B cell (primary cell): ENCODE measurements around the gene THAP5. TPM values are rescaled to one million over a fixed set of nuclear protein-coding genes. Genes with fewer than 3 reads are reported as not detected.

Experiments used
- ATAC-seq: fragments of 200-7000 bp; cut with Tn5 transposase; one replicate; pipeline ENCODE4 v1.10.0; 2021; ENCODE audit warnings: low read depth, mild to moderate bottlenecking, moderate number of reproducible peaks, moderate library complexity
- CTCF ChIA-PET: fragments of 350-600 bp; sonication (Branson Sonifier 250); formaldehyde crosslinking; loops from one replicate; lab custom pipeline; 2021; ENCODE audit warnings: antibody characterized with exemption, inconsistent platforms; lab: Charles Lee
- POLR2A ChIA-PET: fragments of 350-600 bp; sonication (Branson Sonifier 250); formaldehyde crosslinking; loops from one replicate; lab custom pipeline; 2021; ENCODE audit warnings: antibody characterized with exemption; lab: Charles Lee
- DNase-seq: peaks from one replicate; pipeline ENCODE4 v3.0.0; 2013
- H2AFZ ChIP-seq: 2 replicates; pipeline ENCODE4 v1.6.1; 2012; ENCODE audit warnings: mild to moderate bottlenecking, low read depth, low read length; ENCODE audit not compliant: insufficient read depth, poor library complexity, severe bottlenecking
- H3K27ac ChIP-seq, 2 donors: 1 replicate in 1 of 2; 2 replicates in 1 of 2; pipeline ENCODE4 v1.5.1; 2012 to 2013; ENCODE audit warnings: low read length in 2 of 2, mild to moderate bottlenecking in 2 of 2, moderate library complexity in 1 of 2
- H3K27me3 ChIP-seq, 4 experiments: fragments of 200-600 bp in 1 of 4; sonication (generic) in 1 of 4; replicated peaks in 1 of 4; 1 replicate in 2 of 4; 2 replicates in 2 of 4; pipeline versions ENCODE4 v1.6.1 to v1.7.0; 2013 to 2016; ENCODE audit warnings: low read length in 3 of 4, mild to moderate bottlenecking in 2 of 4, mixed read lengths in 1 of 4, moderate library complexity in 1 of 4; ENCODE audit not compliant: insufficient read depth in 4 of 4, control insufficient read depth in 3 of 4; ENCODE audit errors: control extremely low read depth in 1 of 4
- H3K36me3 ChIP-seq, 2 experiments: replicated peaks in 1 of 2; 1 replicate in 1 of 2; 2 replicates in 1 of 2; pipeline versions ENCODE4 v1.6.1 to v1.7.1; 2013; ENCODE audit warnings: low read length in 1 of 2; ENCODE audit not compliant: insufficient read depth in 2 of 2, control insufficient read depth in 1 of 2; ENCODE audit errors: control extremely low read depth in 1 of 2, extremely low read depth in 1 of 2
- H3K4me1 ChIP-seq, 2 donors: fragments of 200-600 bp in 1 of 2; sonication (generic) in 1 of 2; 1 replicate in 1 of 2; 2 replicates in 1 of 2; pipeline versions ENCODE4 v1.5.1 to v1.6.1; 2013 to 2017; ENCODE audit warnings: low read length in 2 of 2; ENCODE audit not compliant: control insufficient read depth in 2 of 2, insufficient read depth in 2 of 2
- H3K4me2 ChIP-seq: replicated peaks from 2 replicates; pipeline ENCODE3; 2012; ENCODE audit warnings: mild to moderate bottlenecking, low read depth, low read length; ENCODE audit not compliant: poor library complexity, severe bottlenecking
- H3K4me3 ChIP-seq, 5 experiments: fragments of 200-600 bp in 1 of 5; sonication (generic) in 1 of 5; 1 replicate in 3 of 5; 2 replicates in 2 of 5; pipeline versions ENCODE4 v1.5.1 to v1.7.0; 2011 to 2016; ENCODE audit warnings: low read length in 4 of 5, mild to moderate bottlenecking in 4 of 5, low read depth in 2 of 5, control low read depth in 1 of 5, moderate library complexity in 1 of 5; ENCODE audit not compliant: insufficient read depth in 1 of 5; ENCODE audit errors: control extremely low read depth in 1 of 5, extremely low read depth in 1 of 5
- H3K79me2 ChIP-seq: fragments of 200-600 bp; sonication (generic); one replicate; pipeline ENCODE4 v1.6.0; 2016; ENCODE audit warnings: low read length; ENCODE audit not compliant: control insufficient read depth, insufficient read depth
- H3K9ac ChIP-seq: fragments of 200-600 bp; sonication (generic); 2 replicates; pipeline ENCODE4 v1.6.1; 2017; ENCODE audit warnings: mild to moderate bottlenecking, low read length, moderate library complexity
- H3K9me3 ChIP-seq, 3 donors: one replicate each; pipeline versions ENCODE4 v1.6.1 to v1.7.1; 2013; ENCODE audit warnings: low read length in 2 of 3; ENCODE audit not compliant: control insufficient read depth in 2 of 3, insufficient read depth in 1 of 3; ENCODE audit errors: control extremely low read depth in 1 of 3
- H4K20me1 ChIP-seq: 2 replicates; pipeline ENCODE4 v1.6.0; 2012; ENCODE audit warnings: mild to moderate bottlenecking, low read length; ENCODE audit not compliant: insufficient read depth, control insufficient read depth, poor library complexity, severe bottlenecking
- H3K27ac Mint-ChIP-seq: one replicate; pipeline ENCODE4 v1.8.0; 2021; ENCODE audit warnings: mixed read lengths
- H3K27me3 Mint-ChIP-seq: one replicate; pipeline ENCODE4 v1.8.0; 2021; ENCODE audit warnings: mixed read lengths
- H3K4me1 Mint-ChIP-seq: one replicate; pipeline ENCODE4 v1.8.0; 2021; ENCODE audit warnings: mixed read lengths
- H3K4me3 Mint-ChIP-seq: one replicate; pipeline ENCODE4 v1.8.0; 2021; ENCODE audit warnings: mixed read lengths
- H3K9me3 Mint-ChIP-seq: one replicate; pipeline ENCODE4 v1.8.0; 2022; ENCODE audit warnings: mixed read lengths; ENCODE audit not compliant: insufficient read depth
- CTCF ChIP-seq: fragments of 200-600 bp; IDR thresholded peaks from one replicate; pipeline ENCODE4 v1.8.0; 2022; ENCODE audit warnings: antibody characterized with exemption, mild to moderate bottlenecking
- EZH2 ChIP-seq: IDR thresholded peaks from 2 replicates; pipeline ENCODE4 v1.6.1; 2012; ENCODE audit warnings: borderline replicate concordance, low read depth, mild to moderate bottlenecking, moderate library complexity, low read length; ENCODE audit not compliant: insufficient read depth, poor library complexity, severe bottlenecking
- WGBS: methylation state at CpG from one replicate; pipeline ENCODE4 v1.1.5; 2013; ENCODE audit warnings: missing lambda C conversion rate; ENCODE audit not compliant: insufficient coverage; 5-methylcytosine and 5-hydroxymethylcytosine counted together
- intact Hi-C: fragments of 100-400 bp; cut with micrococcal nuclease; formaldehyde crosslinking; loops from one replicate; pipeline ENCODE4 v1.10.0; 2022
- polyA plus RNA-seq: library from polyadenylated mRNA; depleted of rRNA; stranded (reverse); fragments of >200 nt; gene quantifications from 2 replicates; pipeline ENCODE4 v1.2.3, GENCODE V29; 2012
- total RNA-seq, 2 donors: library from RNA; stranded (reverse); fragments of 120-200 nt in 1 of 2; gene quantifications; 1 replicate in 1 of 2; 2 replicates in 1 of 2; pipeline versions ENCODE4 v1.2.3 to v1.2.4, GENCODE V29; 2013 to 2022

Gene THAP5
- total and polyA plus RNA-seq, 2 donors (not counting 1 experiment from before 2014, with no cell fraction given) = 9.3 to 49.0 TPM

GRCh38 chr7:108589199-108589598, 19.7 kb upstream of the THAP5 start:
- ATAC-seq (no peak), DNase-seq (no peak)
- Mint-ChIP-seq H3K27me3 (peaks cover 11% of the 10 kb centered on the region), H3K4me3 (no peak overlapping the region), H3K9me3 (no peaks in the 10 kb centered on the region), H3K4me1 (no peaks in the 10 kb centered on the region), H3K27ac (no peak overlapping the region)
- H2AFZ ChIP-seq = no peak overlapping the region
- H3K4me1 ChIP-seq = no peaks in the 10 kb centered on the region
- ChIA-PET CTCF (interaction anchor here (1.6 kb wide), 1 partner anchor 92 kb away, joined by 5 read pairs; no protein-coding TSS in a partner anchor), POLR2A (no interaction called here)
- H3K36me3 ChIP-seq = no peaks in the 10 kb centered on the region
- no peak for TF ChIP-seq EZH2
- no peak for TF ChIP-seq CTCF
- H3K27ac ChIP-seq = no peak overlapping the region
- no peak overlapping the region for H3K4me3 ChIP-seq
- no peaks in the 10 kb centered on the region for H4K20me1 ChIP-seq
- H3K9ac ChIP-seq = no peak overlapping the region
- no peaks in the 10 kb centered on the region for H3K27me3 ChIP-seq
- intact Hi-C loops = no loop called here
- no peaks in the 10 kb centered on the region for H3K9me3 ChIP-seq
- H3K4me2 ChIP-seq = no peak overlapping the region
- no peaks in the 10 kb centered on the region for H3K79me2 ChIP-seq

DNA sequence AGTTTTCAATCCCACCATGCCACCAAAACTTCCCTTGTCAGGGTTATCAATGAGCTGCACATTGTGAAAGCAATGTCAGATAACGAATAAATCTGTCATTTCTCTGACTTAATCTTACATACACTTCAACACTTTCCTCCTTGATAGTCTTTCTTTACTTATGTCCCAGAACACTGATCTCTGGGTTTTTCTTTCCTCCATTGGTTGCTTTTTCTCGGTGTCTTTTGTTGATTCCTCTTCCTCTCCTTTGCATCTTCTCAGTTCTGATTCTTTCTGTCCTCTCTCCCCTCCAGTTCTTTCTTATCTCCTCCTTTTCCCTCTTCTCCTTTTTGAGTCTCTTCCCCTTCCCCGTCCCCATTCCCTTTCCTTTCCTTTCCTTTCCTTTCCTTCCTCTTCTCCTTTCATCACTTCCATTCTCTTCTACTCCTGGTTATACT, 16.8 kb upstream of the THAP5 start:
- H3K27ac Mint-ChIP-seq = no peak overlapping the region
- POLR2A ChIA-PET = no interaction called here
- DNase-seq = no peak
- Histone ChIP-seq H3K79me2 (no peaks in the 10 kb centered on the region), H3K27ac (no peak overlapping the region), H4K20me1 (no peaks in the 10 kb centered on the region), H3K9me3 (no peaks in the 10 kb centered on the region), H2AFZ (no peak overlapping the region), H3K36me3 (no peaks in the 10 kb centered on the region), H3K9ac (no peak overlapping the region), H3K4me1 (no peaks in the 10 kb centered on the region), H3K4me2 (no peak overlapping the region), H3K27me3 (no peaks in the 10 kb centered on the region), H3K4me3 (no peak overlapping the region)
- WGBS = 43% methylated on average over 1 of the region's 3 CpGs
- CTCF ChIA-PET = no interaction called here
- no peaks in the 10 kb centered on the region for H3K9me3 Mint-ChIP-seq
- ATAC-seq = no peak
- TF ChIP-seq CTCF (no peak), EZH2 (no peak)
- no peak overlapping the region for H3K4me3 Mint-ChIP-seq
- intact Hi-C loops = no loop called here
- no peaks in the 10 kb centered on the region for H3K4me1 Mint-ChIP-seq
- peaks cover 11% of the 10 kb centered on the region for H3K27me3 Mint-ChIP-seq
